Thymus (tissue), 14 donors: ENCODE results near the gene DUXA. TPM values are rescaled to one million over a fixed set of nuclear protein-coding genes. Genes with fewer than 3 reads are reported as not detected.
A peak's percentile ranks its signal among the peaks of the same experiment; 100 is the strongest.
"Not testable (repeated sequence)": the region's sequence is repeated elsewhere in the genome, so short reads cannot be mapped to it uniquely, and the experiment has no call there.

Experiments used
- DNase-seq, 9 donors: peaks; one replicate each; pipeline ENCODE4 v3.0.0-alpha.2; 2013; ENCODE audit warnings: low spot score in 9 of 9, low read depth in 6 of 9, missing footprints in 1 of 9
- H3K27ac ChIP-seq, 2 donors: one replicate each; pipeline ENCODE4 v1.5.1; 2013; ENCODE audit warnings: control low read depth in 1 of 2, low read depth in 1 of 2, low read length in 1 of 2, mild to moderate bottlenecking in 1 of 2, moderate library complexity in 1 of 2
- H3K27me3 ChIP-seq, 2 donors: one replicate each; pipeline ENCODE4 v1.5.1; 2013; ENCODE audit warnings: low read length in 1 of 2; ENCODE audit not compliant: control insufficient read depth in 2 of 2, insufficient read depth in 1 of 2
- H3K36me3 ChIP-seq, 2 donors: one replicate each; pipeline ENCODE4 v1.5.1; 2013; ENCODE audit warnings: low read length in 1 of 2, mild to moderate bottlenecking in 1 of 2, moderate library complexity in 1 of 2; ENCODE audit not compliant: control insufficient read depth in 2 of 2, insufficient read depth in 2 of 2
- H3K4me1 ChIP-seq, 2 donors: one replicate each; pipeline ENCODE4 v1.5.1; 2013; ENCODE audit warnings: low read length in 2 of 2; ENCODE audit not compliant: control insufficient read depth in 2 of 2, insufficient read depth in 2 of 2
- H3K4me3 ChIP-seq, 2 donors: one replicate each; pipeline ENCODE4 v1.5.1; 2013; ENCODE audit warnings: low read length in 2 of 2, control low read depth in 1 of 2, mild to moderate bottlenecking in 1 of 2
- H3K9me3 ChIP-seq, 2 donors: one replicate each; pipeline ENCODE4 v1.5.1; 2013; ENCODE audit warnings: low read length in 1 of 2, mild to moderate bottlenecking in 1 of 2; ENCODE audit not compliant: control insufficient read depth in 2 of 2, insufficient read depth in 1 of 2
- whole genome bisulfite sequencing: extraction: QIAGEN DNeasy Blood & Tissue Kit; methylation state at CpG from one replicate; pipeline ENCODE4 v1.1.7; 2013; 5-methylcytosine and 5-hydroxymethylcytosine counted together
- long read RNA-seq, 10 donors: transcript quantifications; one replicate each; lab custom pipeline, GENCODE V29; 2026
- polyA plus RNA-seq: library from polyadenylated mRNA; stranded (reverse); fragments of 200-250 nt; gene quantifications from one replicate; pipeline ENCODE4 v1.2.3, GENCODE V29; 2013
- total RNA-seq: library from RNA; stranded (reverse); fragments of 120-200 nt; gene quantifications from one replicate; pipeline ENCODE4 v1.2.4, GENCODE V29; 2013
- donor health status: healthy.

DUXA gene
- total RNA-seq = 0.05 TPM
- polyA plus RNA-seq = 0.05 TPM
- long read RNA-seq, donor 1 = 0 reads
- long read RNA-seq, donor 2 = 0 reads
- long read RNA-seq, donor 3 = 0 reads
- long read RNA-seq, donor 4 = 0 reads
- long read RNA-seq, donor 5 = 0 reads
- long read RNA-seq, donor 6 = 0 reads
- long read RNA-seq, donor 7 = 0 reads
- long read RNA-seq, donor 8 = 0 reads
- long read RNA-seq, donor 9 = 0 reads
- long read RNA-seq, donor 10 = 0 reads

GRCh38 chr19:57167385-57167784 is at the start of gene DUXA:
TSS of gene DUXA (minus strand) at chr19:57167485. CDS start at chr19:57167443, 42 bp downstream.
- no peak within 1 kb of the TSS for H3K27ac ChIP-seq
- 89% methylated on average over 6 of the region's 6 CpGs for WGBS

GRCh38 chr19:57212109-57212508 is 44.8 kb upstream of the DUXA start:
- WGBS = 98% methylated on average over 7 of the region's 7 CpGs
- Histone ChIP-seq H3K4me1 (no peaks in the 10 kb centered on the region), H3K36me3 (peaks cover 38 to 46% of the 10 kb centered on the region in 2 donors), H3K9me3 (peaks cover 0 to 2% of the 10 kb centered on the region in 2 donors), H3K27ac (no peak overlapping the region), H3K27me3 (no peaks in the 10 kb centered on the region), H3K4me3 (no peak overlapping the region)
- DNase-seq = no peak

More at GRCh38 chr19:57167385-57167784, at the start of gene DUXA:
- Histone ChIP-seq H3K27me3 (no peaks in the 10 kb centered on the region), H3K4me3 (no peak within 1 kb of the TSS), H3K4me1 (no peaks in the 10 kb centered on the region), H3K36me3 (no peaks in the 10 kb centered on the region), H3K9me3 (peaks cover 0 to 6% of the 10 kb centered on the region in 2 donors)
- DNase-seq = no peak

GRCh38 chr19:57210381-57210780 is 43.1 kb upstream of the DUXA start:
- DNase-seq = no peak
- WGBS = 87% methylated on average over 4 of the region's 4 CpGs
- H3K27me3 ChIP-seq = no peaks in the 10 kb centered on the region
- H3K27ac ChIP-seq = no peak overlapping the region
- H3K4me1 ChIP-seq = no peaks in the 10 kb centered on the region
- peaks cover 0 to 2% of the 10 kb centered on the region in 2 donors for H3K9me3 ChIP-seq
- no peak overlapping the region for H3K4me3 ChIP-seq
- H3K36me3 ChIP-seq = peaks cover 44 to 56% of the 10 kb centered on the region in 2 donors

GRCh38 chr19:57202160-57202559 is 34.9 kb upstream of the DUXA start:
- DNase-seq = no peak
- Histone ChIP-seq H3K4me1 (no peaks in the 10 kb centered on the region), H3K4me3 (no peak overlapping the region), H3K36me3 (peaks cover 29 to 30% of the 10 kb centered on the region in 2 donors), H3K9me3 (no peaks in the 10 kb centered on the region), H3K27me3 (no peaks in the 10 kb centered on the region), H3K27ac (no peak overlapping the region)
- WGBS = 98% methylated on average over 5 of the region's 5 CpGs

DNA sequence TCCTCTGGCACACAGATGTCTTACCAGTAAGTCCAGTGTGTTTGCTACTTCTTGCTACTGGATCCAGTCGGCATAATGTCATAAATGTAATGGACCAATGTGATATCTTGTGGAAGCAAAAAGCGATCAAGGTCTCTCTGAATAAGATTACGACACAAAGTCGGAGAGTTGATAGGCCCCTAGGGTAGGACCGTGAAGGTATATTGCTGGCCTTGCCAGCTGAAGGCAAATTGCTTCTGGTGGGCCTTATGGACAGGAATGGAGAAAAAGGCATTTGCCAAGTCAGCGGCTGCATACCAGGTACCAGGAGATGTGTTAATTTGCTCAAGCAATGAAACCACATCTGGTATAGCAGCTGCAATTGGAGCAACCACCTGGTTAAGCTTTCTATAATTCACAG is 30.6 kb upstream of the DUXA start:
- WGBS = 99% methylated on average over 6 of the region's 6 CpGs

DNA sequence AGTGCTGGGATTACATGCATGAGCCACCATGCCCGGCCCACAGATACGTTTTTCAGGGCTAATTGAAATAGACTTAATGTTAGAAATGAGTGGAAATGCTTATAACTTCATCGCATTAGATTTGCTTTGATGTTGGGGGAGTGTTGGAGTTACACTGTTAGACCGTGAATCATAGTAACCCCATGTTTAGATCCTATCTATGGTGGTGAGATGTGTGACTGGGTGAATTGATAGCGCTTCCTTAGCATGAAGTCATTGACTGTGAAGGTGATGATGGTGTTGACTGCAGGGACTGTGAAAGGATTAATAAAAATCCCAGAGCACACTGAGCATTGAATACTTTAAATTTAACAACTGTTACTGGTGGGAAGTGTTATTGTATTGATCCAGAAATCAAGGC is 25.7 kb upstream of the DUXA start:
- 92% methylated on average over 5 of the region's 5 CpGs for WGBS
- Histone ChIP-seq H3K9me3 (peaks cover 3 to 6% of the 10 kb centered on the region in 2 donors), H3K4me3 (no peak overlapping the region), H3K27ac (no peak overlapping the region), H3K27me3 (no peaks in the 10 kb centered on the region), H3K4me1 (peaks cover 11 to 18% of the 10 kb centered on the region in 2 donors), H3K36me3 (peaks cover 31 to 33% of the 10 kb centered on the region in 2 donors)
- DNase-seq = no peak

More for the DNA sequence above, 30.6 kb upstream of the DUXA start:
- DNase-seq, H3K4me3 ChIP-seq, H3K27ac ChIP-seq, H3K27me3 ChIP-seq, H3K4me1 ChIP-seq, H3K9me3 ChIP-seq: not testable (repeated sequence)
- H3K36me3 ChIP-seq = peaks cover 41 to 47% of the 10 kb centered on the region in 2 donors

DNA sequence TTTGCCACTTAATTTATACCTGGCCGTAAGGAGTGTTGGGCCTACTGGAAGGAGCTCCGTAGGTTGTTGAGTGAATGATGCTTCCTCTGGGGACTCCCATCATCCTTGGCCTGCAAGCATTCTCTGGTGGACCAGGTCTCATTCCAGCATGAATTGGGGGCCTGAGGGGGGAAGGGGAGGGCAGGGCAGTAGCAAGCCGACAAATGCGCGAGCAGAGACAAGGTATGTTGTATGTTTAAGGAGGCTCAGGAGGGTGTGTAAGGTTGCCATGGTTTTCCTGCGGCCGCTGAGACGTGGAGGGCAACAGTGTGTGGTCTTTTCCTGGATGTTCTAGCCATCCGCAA is 24.8 kb upstream of the DUXA start:
- H3K27ac ChIP-seq = peak overlapping the region in 1 of 2 donors; percentile 96
- H3K4me3 ChIP-seq = peak overlapping the region; percentile 75 to 99
- peak in 1 of 9 donors; percentile 15 for DNase-seq
- H3K36me3 ChIP-seq = peaks cover 29 to 31% of the 10 kb centered on the region in 2 donors
- H3K4me1 ChIP-seq = peaks cover 11 to 18% of the 10 kb centered on the region in 2 donors
- peaks cover 3 to 6% of the 10 kb centered on the region in 2 donors for H3K9me3 ChIP-seq
- 24% methylated on average over 9 of the region's 9 CpGs for WGBS
- H3K27me3 ChIP-seq = no peaks in the 10 kb centered on the region

DNA sequence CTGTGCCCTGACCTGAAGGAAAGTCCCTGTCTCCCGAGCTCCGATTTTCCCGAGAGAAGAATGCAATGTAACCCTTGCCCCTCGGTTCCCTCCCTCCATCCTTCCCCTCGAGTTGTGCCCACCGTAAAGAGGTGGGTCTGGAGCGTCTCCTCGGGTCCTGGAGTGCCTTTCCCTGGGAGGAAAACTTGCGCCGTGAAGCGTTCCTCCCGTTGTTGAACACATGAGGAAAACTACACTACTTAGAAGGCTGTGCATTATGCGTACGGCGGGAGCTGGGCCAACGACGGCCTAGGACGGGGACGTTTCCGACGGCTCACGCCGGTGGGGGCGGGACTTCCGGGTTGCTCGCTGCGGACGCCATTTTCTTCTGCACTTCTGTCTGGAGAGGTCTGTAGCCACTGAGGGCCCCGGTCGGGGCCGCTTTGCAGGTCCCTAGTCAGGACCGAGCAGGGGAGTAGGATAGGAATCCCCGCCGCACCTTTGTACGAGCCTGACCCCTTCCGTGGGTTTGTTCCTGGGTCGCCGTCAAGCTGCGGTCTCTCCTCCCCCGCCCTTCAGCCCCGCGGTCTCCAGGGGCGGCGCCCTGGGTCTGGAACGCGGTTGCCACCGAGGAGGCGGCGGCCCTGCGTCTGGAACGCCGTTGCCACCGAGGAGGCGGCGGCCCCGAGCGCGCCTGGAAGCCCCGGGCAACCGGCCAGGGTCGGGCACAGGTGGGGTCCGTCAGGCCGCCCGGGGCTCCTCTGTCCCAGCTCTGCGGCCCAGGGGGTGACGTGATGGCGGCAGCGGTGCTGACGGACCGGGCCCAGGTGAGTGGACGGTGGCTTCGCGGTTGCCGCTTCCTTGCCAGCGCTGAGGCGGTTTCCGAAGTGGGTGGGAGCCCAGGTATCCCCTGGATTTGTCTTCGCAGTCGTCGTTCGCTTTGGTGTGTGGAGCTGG is 24.1 kb upstream of the DUXA start, which contains the start of gene ZNF264:
TSS of gene ZNF264 (plus strand) at position 360 of the 936 bp plus-strand sequence. CDS start at position 774, 414 bp downstream.
- WGBS = 2% methylated on average over 81 of the region's 81 CpGs
- H3K36me3 ChIP-seq = peaks cover 24 to 26% of the 10 kb centered on the region in 2 donors
- peak within 1 kb of the TSS; percentile 81 to 96 for H3K27ac ChIP-seq
- peaks cover 11 to 18% of the 10 kb centered on the region in 2 donors for H3K4me1 ChIP-seq
- H3K27me3 ChIP-seq = no peaks in the 10 kb centered on the region
- H3K9me3 ChIP-seq = peaks cover 3 to 6% of the 10 kb centered on the region in 2 donors
- peak; percentile 70 to 90 (median 77) for DNase-seq
- peak within 1 kb of the TSS; percentile 75 to 99 for H3K4me3 ChIP-seq

- WGBS = 76% methylated on average over 3 of the region's 3 CpGs
Measured at GRCh38 chr19:57190301-57190700, 23.0 kb upstream of the DUXA start.

More at GRCh38 chr19:57190301-57190700, 23.0 kb upstream of the DUXA start:
- Histone ChIP-seq H3K27me3 (no peaks in the 10 kb centered on the region), H3K4me1 (peaks cover 11 to 18% of the 10 kb centered on the region in 2 donors), H3K4me3 (no peak overlapping the region), H3K27ac (no peak overlapping the region), H3K9me3 (peaks cover 3 to 6% of the 10 kb centered on the region in 2 donors), H3K36me3 (peaks cover 15 to 18% of the 10 kb centered on the region in 2 donors)
- DNase-seq = no peak
